Transverse colon (tissue), 4 donors: Measurements from ENCODE around the gene EAF2. TPM values are rescaled to one million over a fixed set of nuclear protein-coding genes. Genes with fewer than 3 reads are reported as not detected.

Experiments
- DNase-seq: peaks from one replicate; pipeline ENCODE4 v3.0.0-alpha.2; 2019
- H3K27ac ChIP-seq, 4 donors: fragments of 200-600 bp; sonication (generic); 2 replicates each; pipeline ENCODE4 v1.5.1; 2016 to 2018; ENCODE audit warnings: inconsistent platforms in 4 of 4
- H3K27me3 ChIP-seq: fragments of 200-600 bp; sonication (generic); 2 replicates; pipeline ENCODE4 v1.5.1; 2017; ENCODE audit warnings: inconsistent platforms
- H3K36me3 ChIP-seq, 4 donors: fragments of 200-600 bp; sonication (generic); 2 replicates each; pipeline ENCODE4 v1.5.1; 2017 to 2019; ENCODE audit warnings: inconsistent platforms in 4 of 4
- H3K4me1 ChIP-seq, 4 donors: fragments of 200-600 bp; sonication (generic); 2 replicates each; pipeline ENCODE4 v1.5.1; 2017 to 2020; ENCODE audit warnings: inconsistent platforms in 4 of 4
- H3K4me3 ChIP-seq, 4 donors: fragments of 200-600 bp; sonication (generic); 1 replicate in 1 of 4; 2 replicates in 3 of 4; pipeline versions ENCODE4 v1.5.1 to v1.6.1; 2017 to 2019; ENCODE audit warnings: inconsistent platforms in 4 of 4
- H3K9me3 ChIP-seq, 2 donors: fragments of 200-600 bp; sonication (generic); 2 replicates each; pipeline ENCODE4 v1.5.1; 2017 to 2019; ENCODE audit warnings: inconsistent platforms in 2 of 2
- CTCF ChIP-seq, 5 experiments: fragments of 200-600 bp in 3 of 5; fragments of 450-650 bp in 2 of 5; sonication (generic) in 3 of 5; IDR thresholded peaks; 1 replicate in 2 of 5; 2 replicates in 3 of 5; pipeline ENCODE4 v1.5.1; 2016 to 2017; ENCODE audit warnings: antibody characterized with exemption in 5 of 5, inconsistent platforms in 3 of 5, mild to moderate bottlenecking in 2 of 5, moderate library complexity in 1 of 5
- EP300 ChIP-seq: sonication (generic); formaldehyde crosslinking; IDR thresholded peaks from one replicate; pipeline ENCODE4 v1.6.1; 2017; ENCODE audit warnings: antibody characterized with exemption, low read depth
- POLR2A ChIP-seq: fragments of 450-650 bp; IDR thresholded peaks from one replicate; pipeline ENCODE4 v1.6.1; 2016; ENCODE audit warnings: antibody characterized with exemption, mild to moderate bottlenecking, moderate library complexity
- POLR2AphosphoS5 ChIP-seq, 3 donors: sonication (generic); formaldehyde crosslinking; IDR thresholded peaks; one replicate each; pipeline ENCODE4 v1.6.1; 2016; ENCODE audit warnings: antibody characterized with exemption in 3 of 3
- WGBS, 2 donors: methylation state at CpG; one replicate each; pipeline ENCODE4 v1.1.5; 2018; ENCODE audit warnings: low coverage in 1 of 2; 5-methylcytosine and 5-hydroxymethylcytosine counted together
- in situ Hi-C, 4 donors: fragments of 200-750 bp; cut with MboI; loops; one replicate each; pipeline versions ENCODE4 v1.15.0 to v1.15.1; 2017; ENCODE audit warnings: low sequenced_read_pairs in 3 of 4, low pct_ligation_motif_present in 1 of 4, low pct_unique_long_range_greater_than_20kb in 1 of 4
- intact Hi-C: fragments of 100-400 bp; cut with DNase I; formaldehyde crosslinking; loops from one replicate; pipeline ENCODE4 v1.15.1; 2023; ENCODE audit warnings: low total_unique reads
- total RNA-seq, 4 donors: library from RNA; depleted of rRNA; stranded (reverse); fragments of >200 nt; gene quantifications; one replicate each; pipeline ENCODE4 v1.1.0, GENCODE V29; 2016

The EAF2 gene
- total RNA-seq, 4 donors from 2014 or later, result 2.2 to 26.0 (median 7.4) TPM

GRCh38 chr3:121836481-121836880 is 1.5 kb downstream of the EAF2 start:
- H3K27me3 ChIP-seq, result no peaks in the 10 kb centered on the region
- H3K9me3 ChIP-seq, result no peaks in the 10 kb centered on the region
- TF ChIP-seq POLR2A, result no peak
- TF ChIP-seq CTCF (IDR thresholded peaks at IDR 0.05), result no peak
- no peak for TF ChIP-seq POLR2AphosphoS5 (IDR thresholded peaks at IDR 0.05)
- TF ChIP-seq EP300, result no peak
- in situ Hi-C loops (loop anchor here in 1 of 4 donors (25.0 kb wide), 1 partner anchor 299 kb away; the partner anchor contains the start of gene POLQ), intact Hi-C loops (no loop called here)
- DNase-seq, result no peak
- peaks cover 4 to 24% (median 16%) of the 10 kb centered on the region in 4 donors for H3K4me1 ChIP-seq
- WGBS, 2 donors, result 66 to 71% methylated on average over 3 of the region's 3 CpGs
- peak overlapping the region in 1 of 4 donors; percentile 90 for H3K27ac ChIP-seq
- peak overlapping the region in 2 of 4 donors; percentile 86 to 95 for H3K4me3 ChIP-seq
- no peaks in the 10 kb centered on the region for H3K36me3 ChIP-seq

GRCh38 chr3:121839962-121840361 is 5.0 kb downstream of the EAF2 start:
- Histone ChIP-seq H3K27ac (no peak overlapping the region), H3K4me3 (no peak overlapping the region), H3K36me3 (no peaks in the 10 kb centered on the region), H3K9me3 (no peaks in the 10 kb centered on the region), H3K27me3 (no peaks in the 10 kb centered on the region), H3K4me1 (peaks cover 0 to 11% (median 7%) of the 10 kb centered on the region in 4 donors)
- TF ChIP-seq CTCF (IDR thresholded peaks at IDR 0.05) (no peak), POLR2AphosphoS5 (IDR thresholded peaks at IDR 0.05) (no peak), EP300 (no peak), POLR2A (no peak)
- intact Hi-C loops, result no loop called here
- WGBS, 2 donors, result 97% methylated on average over 23 of the region's 23 CpGs; no CpG with 5 or more reads in 1 of the 2 donors
- in situ Hi-C loops, result loop anchor here in 1 of 4 donors (25.0 kb wide), 1 partner anchor 303 kb away; the partner anchor contains the start of gene POLQ
- no peak for DNase-seq

- TF ChIP-seq POLR2A (no peak), CTCF (IDR thresholded peaks at IDR 0.05) (no peak), EP300 (no peak)
- no peak for DNase-seq
- no peaks in the 10 kb centered on the region for H3K36me3 ChIP-seq
- H3K9me3 ChIP-seq, result no peaks in the 10 kb centered on the region
- no peak overlapping the region for H3K27ac ChIP-seq
- H3K4me3 ChIP-seq, result no peak overlapping the region
- H3K27me3 ChIP-seq, result no peaks in the 10 kb centered on the region
- intact Hi-C loops, result no loop called here
- in situ Hi-C loops, result loop anchor here in 1 of 4 donors (25.0 kb wide), 1 partner anchor 308 kb away; the partner anchor contains the start of gene POLQ
- 95 to 96% methylated on average over 7 of the region's 7 CpGs for WGBS, 2 donors
- H3K4me1 ChIP-seq, result no peaks in the 10 kb centered on the region
These were observed 9.9 kb downstream of the EAF2 start for GRCh38 chr3:121844892-121845291.

GRCh38 chr3:121852256-121852655 is 17.2 kb downstream of the EAF2 start:
- H3K27ac ChIP-seq, result no peak overlapping the region
- no peaks in the 10 kb centered on the region for H3K36me3 ChIP-seq
- in situ Hi-C loops (loop anchor here in 1 of 4 donors (25.0 kb wide), 1 partner anchor 410 kb away; no protein-coding TSS in a partner anchor), intact Hi-C loops (no loop called here)
- no peak overlapping the region for H3K4me3 ChIP-seq
- TF ChIP-seq POLR2AphosphoS5 (IDR thresholded peaks at IDR 0.05), result no peak
- TF ChIP-seq CTCF (IDR thresholded peaks at IDR 0.05), result no peak
- no peak for TF ChIP-seq EP300
- no peak for TF ChIP-seq POLR2A
- 87 to 100% methylated on average over 2 of the region's 2 CpGs for WGBS, 2 donors
- DNase-seq, result no peak
- no peaks in the 10 kb centered on the region for H3K4me1 ChIP-seq
- H3K27me3 ChIP-seq, result no peaks in the 10 kb centered on the region
- no peaks in the 10 kb centered on the region for H3K9me3 ChIP-seq
